RWPE2 (cell line): ENCODE results near the gene RNF103.
A peak's percentile ranks its signal among the peaks of the same experiment; 100 is the strongest.
"Not testable (repeated sequence)": the region's sequence is repeated elsewhere in the genome, so short reads cannot be mapped to it uniquely, and the experiment has no call there.

ENCODE experiments used
- ATAC-seq: fragments of 200-7000 bp; cut with Tn5 transposase; 3 replicates; pipeline ENCODE4 v1.9.1; 2021; ENCODE audit warnings: low read depth
- DNase-seq: peaks from one replicate; pipeline ENCODE4 v3.0.0-alpha.2; 2020; ENCODE audit warnings: low spot score
- H3K27ac ChIP-seq: fragments of 450-650 bp; 2 replicates; pipeline ENCODE4 v1.5.1; 2017; ENCODE audit warnings: mild to moderate bottlenecking; ENCODE audit not compliant: poor library complexity, severe bottlenecking
- H3K27me3 ChIP-seq: fragments of 250-450 bp; sonication (Bioruptor Pico); 2 replicates; pipeline ENCODE4 v1.5.1; 2021; ENCODE audit warnings: mild to moderate bottlenecking, moderate library complexity; ENCODE audit not compliant: insufficient read depth, poor library complexity, severe bottlenecking
- H3K36me3 ChIP-seq: fragments of 250-450 bp; sonication (Bioruptor Pico); 2 replicates; pipeline ENCODE4 v1.5.1; 2020; ENCODE audit warnings: low read depth, mild to moderate bottlenecking, moderate library complexity
- H3K4me1 ChIP-seq: fragments of 250-450 bp; sonication (Bioruptor Pico); 2 replicates; pipeline ENCODE4 v1.5.1; 2021; ENCODE audit warnings: mild to moderate bottlenecking, moderate library complexity; ENCODE audit not compliant: insufficient read depth, poor library complexity, severe bottlenecking
- H3K4me3 ChIP-seq: fragments of 250-450 bp; sonication (Bioruptor Pico); 2 replicates; pipeline ENCODE4 v1.5.1; 2021; ENCODE audit warnings: mild to moderate bottlenecking, moderate library complexity; ENCODE audit not compliant: severe bottlenecking
- H3K9me3 ChIP-seq: fragments of 250-450 bp; sonication (Bioruptor Pico); 2 replicates; pipeline ENCODE4 v1.5.1; 2021; ENCODE audit warnings: mild to moderate bottlenecking, moderate library complexity; ENCODE audit not compliant: severe bottlenecking
- TF ChIP-seq, protein P1 (sequence below): fragments of 450-650 bp; IDR thresholded peaks from one replicate; pipeline ENCODE4 v1.5.1; 2017; ENCODE audit warnings: mild to moderate bottlenecking, moderate library complexity; ENCODE audit not compliant: poor library complexity, severe bottlenecking

The RNF103 gene

DNA sequence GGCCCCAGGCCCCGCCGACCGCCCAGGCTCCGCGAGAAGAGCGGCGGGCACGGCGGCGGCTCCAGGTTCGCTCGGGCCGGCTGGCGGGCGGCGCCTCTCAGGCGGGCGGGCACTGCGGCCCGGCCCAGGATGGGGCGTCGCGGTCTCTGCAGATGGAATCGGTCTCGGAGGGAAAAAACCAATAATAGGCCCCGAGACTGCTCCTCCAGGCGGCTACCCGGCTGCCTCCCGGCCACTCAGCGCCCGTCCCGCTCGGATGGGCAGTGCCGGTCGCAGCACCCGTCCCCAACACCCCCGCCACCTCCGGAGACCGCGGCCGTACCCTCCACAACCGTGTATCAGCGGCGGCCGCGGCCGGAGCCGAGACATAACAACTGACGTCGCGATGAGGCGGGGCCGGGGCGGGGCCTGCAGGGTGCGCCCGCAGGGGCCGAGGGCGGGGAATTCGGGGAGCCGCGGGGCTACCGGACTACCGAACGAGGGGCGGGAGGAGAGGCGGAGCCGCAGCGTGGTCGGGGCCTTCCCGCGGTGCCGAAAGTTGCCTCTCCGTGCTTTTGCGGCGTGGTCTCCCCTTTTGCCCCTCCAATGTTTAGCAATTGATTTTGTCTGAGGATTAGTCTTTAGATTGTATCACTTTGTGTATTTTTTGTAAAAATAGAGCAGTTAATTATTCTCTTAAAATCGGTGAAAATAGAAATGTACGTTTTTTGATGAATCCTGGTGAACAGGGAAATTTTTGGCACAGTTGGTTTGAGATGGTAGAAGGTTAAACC lies at the start of gene RNF103:
TSS of gene RNF103 (minus strand) at position 372 of the 773 bp plus-strand sequence. CDS start 979 bp downstream, outside the sequence.
- Histone ChIP-seq H3K9me3 (no peaks in the 10 kb centered on the region), H3K27me3 (no peaks in the 10 kb centered on the region), H3K4me3 (peak within 1 kb of the TSS; percentile 67), H3K4me1 (peaks cover 5% of the 10 kb centered on the region), H3K27ac (peak within 1 kb of the TSS; percentile 82), H3K36me3 (peaks cover 15% of the 10 kb centered on the region)
- DNase-seq: peak; percentile 94
- ATAC-seq: peak; percentile 86
- TF ChIP-seq, protein P1, sequence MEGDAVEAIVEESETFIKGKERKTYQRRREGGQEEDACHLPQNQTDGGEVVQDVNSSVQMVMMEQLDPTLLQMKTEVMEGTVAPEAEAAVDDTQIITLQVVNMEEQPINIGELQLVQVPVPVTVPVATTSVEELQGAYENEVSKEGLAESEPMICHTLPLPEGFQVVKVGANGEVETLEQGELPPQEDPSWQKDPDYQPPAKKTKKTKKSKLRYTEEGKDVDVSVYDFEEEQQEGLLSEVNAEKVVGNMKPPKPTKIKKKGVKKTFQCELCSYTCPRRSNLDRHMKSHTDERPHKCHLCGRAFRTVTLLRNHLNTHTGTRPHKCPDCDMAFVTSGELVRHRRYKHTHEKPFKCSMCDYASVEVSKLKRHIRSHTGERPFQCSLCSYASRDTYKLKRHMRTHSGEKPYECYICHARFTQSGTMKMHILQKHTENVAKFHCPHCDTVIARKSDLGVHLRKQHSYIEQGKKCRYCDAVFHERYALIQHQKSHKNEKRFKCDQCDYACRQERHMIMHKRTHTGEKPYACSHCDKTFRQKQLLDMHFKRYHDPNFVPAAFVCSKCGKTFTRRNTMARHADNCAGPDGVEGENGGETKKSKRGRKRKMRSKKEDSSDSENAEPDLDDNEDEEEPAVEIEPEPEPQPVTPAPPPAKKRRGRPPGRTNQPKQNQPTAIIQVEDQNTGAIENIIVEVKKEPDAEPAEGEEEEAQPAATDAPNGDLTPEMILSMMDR: no peak

- no peak overlapping the region for H3K4me3 ChIP-seq
- no peaks in the 10 kb centered on the region for H3K36me3 ChIP-seq
- no peak overlapping the region for H3K27ac ChIP-seq
- DNase-seq (no peak), ATAC-seq (no peak)
- H3K9me3 ChIP-seq: no peaks in the 10 kb centered on the region
- TF ChIP-seq, protein P1: no peak
- H3K4me1 ChIP-seq: no peaks in the 10 kb centered on the region
- H3K27me3 ChIP-seq: no peaks in the 10 kb centered on the region
These were observed 49.3 kb upstream of the RNF103 start for GRCh38 chr2:86673011-86673410.

GRCh38 chr2:86672027-86672545 lies 48.4 kb upstream of the RNF103 start:
- no peak overlapping the region for H3K27ac ChIP-seq
- TF ChIP-seq, protein P1: no peak

DNA sequence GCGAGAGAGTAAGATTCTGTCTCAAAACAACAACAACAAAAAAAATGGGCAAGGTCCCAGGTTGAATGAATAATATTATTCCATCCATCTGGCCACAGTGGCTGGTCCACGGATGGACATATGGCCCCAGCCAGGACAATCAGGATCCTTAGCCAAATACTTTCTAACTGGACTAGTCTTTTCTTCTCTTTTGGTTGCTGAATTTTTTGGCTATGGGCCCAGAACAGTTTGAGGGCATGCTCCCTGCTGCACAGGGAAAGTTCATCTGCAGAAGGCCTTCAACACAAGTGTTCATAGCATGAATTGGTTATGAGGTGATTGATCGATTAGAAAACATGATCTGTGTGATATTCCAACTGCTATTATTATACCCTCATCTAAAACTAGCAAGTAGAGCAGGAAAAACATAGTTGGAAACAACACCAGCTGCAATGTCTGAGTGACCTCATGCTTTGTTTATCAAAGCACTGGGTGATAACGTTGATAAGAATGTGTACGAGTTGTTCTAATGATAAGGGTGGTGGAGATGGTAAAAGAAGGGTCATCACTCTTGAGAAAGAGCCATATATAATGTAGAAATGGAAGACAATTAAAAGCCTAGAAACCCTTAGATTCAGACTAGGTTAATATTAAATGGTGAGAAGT lies 47.8 kb upstream of the RNF103 start:
- no peaks in the 10 kb centered on the region for H3K36me3 ChIP-seq
- ATAC-seq (no peak), DNase-seq (no peak)
- H3K4me1 ChIP-seq: no peaks in the 10 kb centered on the region
- no peak overlapping the region for H3K27ac ChIP-seq
- TF ChIP-seq, protein P1: no peak
- H3K27me3 ChIP-seq: no peaks in the 10 kb centered on the region
- no peak overlapping the region for H3K4me3 ChIP-seq
- no peaks in the 10 kb centered on the region for H3K9me3 ChIP-seq

More at GRCh38 chr2:86672027-86672545, 48.4 kb upstream of the RNF103 start:
- no peaks in the 10 kb centered on the region for H3K27me3 ChIP-seq
- no peaks in the 10 kb centered on the region for H3K9me3 ChIP-seq
- no peaks in the 10 kb centered on the region for H3K36me3 ChIP-seq
- no peak for DNase-seq
- ATAC-seq: no peak
- no peaks in the 10 kb centered on the region for H3K4me1 ChIP-seq
- H3K4me3 ChIP-seq: no peak overlapping the region

DNA sequence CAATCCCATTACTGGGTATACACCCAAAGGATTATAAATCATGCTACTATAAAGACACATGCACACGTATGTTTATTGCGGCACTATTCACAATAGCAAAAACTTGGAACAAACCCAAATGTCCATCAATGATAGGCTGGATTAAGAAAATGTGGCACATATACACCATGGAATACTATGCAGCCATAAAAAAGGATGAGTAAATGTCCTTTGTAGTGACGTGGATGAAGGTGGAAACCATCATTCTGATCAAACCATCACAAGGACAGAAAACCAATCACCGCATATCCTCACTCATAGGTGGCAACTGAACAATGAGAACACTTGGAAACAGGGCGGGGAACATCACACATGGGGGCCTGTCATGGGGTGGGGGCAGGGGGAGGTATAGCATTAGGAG lies 45.7 kb upstream of the RNF103 start:
- H3K4me1 ChIP-seq, ATAC-seq, H3K4me3 ChIP-seq, DNase-seq, H3K27ac ChIP-seq, H3K36me3 ChIP-seq, H3K9me3 ChIP-seq, H3K27me3 ChIP-seq: not testable (repeated sequence)
